Neuronal stem cell (in vitro differentiated cells): ENCODE measurements around the gene WDR20.

Experiments used
- DNase-seq: peaks from one replicate; pipeline ENCODE4 v3.0.0-alpha.2; 2013; ENCODE audit warnings: low spot score
- H2AFZ ChIP-seq: one replicate; pipeline ENCODE4 v1.6.1; 2013; ENCODE audit warnings: mild to moderate bottlenecking, low read length, inconsistent platforms
- H2AK5ac ChIP-seq: 2 replicates; pipeline ENCODE4 v1.6.1; 2013; ENCODE audit warnings: low read depth, mild to moderate bottlenecking, inconsistent platforms, low read length, moderate library complexity, mixed read lengths
- H2BK120ac ChIP-seq: 2 replicates; pipeline ENCODE4 v1.6.1; 2013; ENCODE audit warnings: low read depth, mild to moderate bottlenecking, inconsistent platforms, low read length, moderate library complexity, mixed read lengths
- H2BK12ac ChIP-seq: one replicate; pipeline ENCODE4 v1.6.1; 2013; ENCODE audit warnings: low read length, inconsistent platforms
- H2BK15ac ChIP-seq: 2 replicates; pipeline ENCODE4 v1.6.1; 2013; ENCODE audit warnings: mild to moderate bottlenecking, low read length, inconsistent platforms, mixed read lengths
- H2BK5ac ChIP-seq: one replicate; pipeline ENCODE4 v1.6.1; 2013; ENCODE audit warnings: inconsistent platforms, mild to moderate bottlenecking, low read length, moderate library complexity
- H3K14ac ChIP-seq: one replicate; pipeline ENCODE4 v1.6.1; 2013; ENCODE audit warnings: low read length, inconsistent platforms
- H3K18ac ChIP-seq: 2 replicates; pipeline ENCODE4 v1.6.1; 2013; ENCODE audit warnings: low read length, inconsistent platforms
- H3K23ac ChIP-seq: 2 replicates; pipeline ENCODE4 v1.6.1; 2013; ENCODE audit warnings: low read depth, mild to moderate bottlenecking, mixed read lengths, low read length, inconsistent platforms; ENCODE audit not compliant: poor library complexity
- H3K27ac ChIP-seq: replicated peaks from 3 replicates; pipeline ENCODE4 v1.5.1; 2013; ENCODE audit warnings: low read length, inconsistent platforms
- H3K27me3 ChIP-seq, 3 experiments: 2 replicates each; pipeline ENCODE4 v1.6.1; 2013; ENCODE audit warnings: low read length in 3 of 3, mild to moderate bottlenecking in 2 of 3, inconsistent platforms in 1 of 3, low read depth in 1 of 3, mixed read lengths in 1 of 3, moderate library complexity in 1 of 3; ENCODE audit not compliant: control insufficient read depth in 3 of 3, insufficient read depth in 3 of 3
- H3K36me3 ChIP-seq, 2 donors: replicated peaks in 1 of 2; 2 replicates each; pipeline ENCODE4 v1.6.1; 2013; ENCODE audit warnings: low read length in 2 of 2; ENCODE audit not compliant: control insufficient read depth in 2 of 2, insufficient read depth in 2 of 2
- H3K4ac ChIP-seq: 2 replicates; pipeline ENCODE4 v1.6.1; 2013; ENCODE audit warnings: inconsistent platforms, mild to moderate bottlenecking, low read length, moderate library complexity
- H3K4me1 ChIP-seq, 2 donors: 1 replicate in 1 of 2; 2 replicates in 1 of 2; pipeline ENCODE4 v1.6.1; 2013; ENCODE audit warnings: low read length in 2 of 2, low read depth in 1 of 2; ENCODE audit not compliant: control insufficient read depth in 2 of 2, insufficient read depth in 1 of 2
- H3K4me2 ChIP-seq: one replicate; pipeline ENCODE4 v1.6.1; 2013; ENCODE audit warnings: mild to moderate bottlenecking, low read length, inconsistent platforms; ENCODE audit not compliant: insufficient read depth, poor library complexity, severe bottlenecking
- H3K4me3 ChIP-seq, 2 donors: 2 replicates each; pipeline ENCODE4 v1.5.1; 2013; ENCODE audit warnings: low read length in 2 of 2, mild to moderate bottlenecking in 2 of 2, inconsistent platforms in 1 of 2, moderate library complexity in 1 of 2
- H3K79me1 ChIP-seq: one replicate; pipeline ENCODE4 v1.6.1; 2013; ENCODE audit warnings: low read depth, mild to moderate bottlenecking, inconsistent platforms, low read length, moderate library complexity
- H3K9ac ChIP-seq: one replicate; pipeline ENCODE4 v1.6.1; 2013; ENCODE audit warnings: mild to moderate bottlenecking, low read depth, low read length, inconsistent platforms; ENCODE audit not compliant: poor library complexity
- H3K9me3 ChIP-seq, 2 donors: replicated peaks in 1 of 2; 2 replicates each; pipeline versions ENCODE3 to v1.6.1; 2013; ENCODE audit warnings: low read length in 2 of 2, mild to moderate bottlenecking in 2 of 2, inconsistent platforms in 1 of 2, low read depth in 1 of 2, mixed read lengths in 1 of 2, moderate library complexity in 1 of 2; ENCODE audit not compliant: control insufficient read depth in 2 of 2, insufficient read depth in 1 of 2
- H4K8ac ChIP-seq: one replicate; pipeline ENCODE4 v1.6.1; 2013; ENCODE audit warnings: low read depth, mild to moderate bottlenecking, inconsistent platforms, low read length, moderate library complexity
- H4K91ac ChIP-seq: one replicate; pipeline ENCODE4 v1.6.1; 2013; ENCODE audit warnings: low read length, low read depth, mild to moderate bottlenecking, inconsistent platforms; ENCODE audit not compliant: poor library complexity
- WGBS, 2 donors: extraction: QIAGEN DNeasy Blood & Tissue Kit; methylation state at CpG; one replicate each; pipeline ENCODE4 v1.1.7; 2013; ENCODE audit warnings: missing lambda C conversion rate in 2 of 2, mixed read lengths in 1 of 2; ENCODE audit not compliant: insufficient read length in 2 of 2, insufficient replicate concordance in 1 of 2; ENCODE audit errors: extremely low coverage in 2 of 2; 5-methylcytosine and 5-hydroxymethylcytosine counted together

Gene WDR20

DNA sequence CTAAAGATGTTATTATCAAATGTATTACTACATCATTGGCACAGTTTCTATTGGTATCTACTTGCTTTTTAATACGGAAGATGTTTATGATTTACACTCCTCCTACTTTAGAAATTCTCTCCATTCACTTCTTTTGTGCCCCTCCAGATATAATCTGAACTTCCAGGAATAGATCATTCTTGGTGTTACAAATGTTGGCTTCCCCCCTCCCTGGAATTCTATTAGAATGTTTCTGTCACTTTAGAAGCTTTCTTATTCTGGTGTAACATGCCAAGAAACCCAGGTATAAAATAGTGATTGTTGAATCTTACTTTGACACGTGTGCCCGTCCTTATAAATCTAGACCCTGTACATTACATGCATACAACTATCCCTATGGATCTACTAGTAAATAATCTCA, 1.2 kb upstream of the WDR20 start:
- H3K18ac ChIP-seq, result no peak overlapping the region
- H4K91ac ChIP-seq, result no peak overlapping the region
- no CpG with 5 or more reads among the region's 3 CpGs for WGBS, 2 donors
- H3K14ac ChIP-seq, result no peak overlapping the region
- H2AFZ ChIP-seq, result peak overlapping the region; percentile 100
- H2AK5ac ChIP-seq, result no peak overlapping the region
- H3K9me3 ChIP-seq, result no peaks in the 10 kb centered on the region
- H3K23ac ChIP-seq, result no peak overlapping the region
- peaks cover 4% of the 10 kb centered on the region for H3K79me1 ChIP-seq
- H3K9ac ChIP-seq, result no peak overlapping the region
- no peak for DNase-seq
- no peaks in the 10 kb centered on the region for H3K27me3 ChIP-seq
- no peak overlapping the region for H3K4ac ChIP-seq
- peaks cover 4 to 7% of the 10 kb centered on the region in 2 donors for H3K4me1 ChIP-seq
- H2BK12ac ChIP-seq, result no peak overlapping the region
- H3K4me3 ChIP-seq, result peak overlapping the region in 1 of 2 donors; percentile 91
- H3K36me3 ChIP-seq, result peaks cover 0 to 8% of the 10 kb centered on the region in 2 donors
- H4K8ac ChIP-seq, result no peak overlapping the region
- no peak overlapping the region for H2BK5ac ChIP-seq
- H2BK120ac ChIP-seq, result no peak overlapping the region
- no peak overlapping the region for H3K27ac ChIP-seq
- H2BK15ac ChIP-seq, result no peak overlapping the region
- no peak overlapping the region for H3K4me2 ChIP-seq

DNA sequence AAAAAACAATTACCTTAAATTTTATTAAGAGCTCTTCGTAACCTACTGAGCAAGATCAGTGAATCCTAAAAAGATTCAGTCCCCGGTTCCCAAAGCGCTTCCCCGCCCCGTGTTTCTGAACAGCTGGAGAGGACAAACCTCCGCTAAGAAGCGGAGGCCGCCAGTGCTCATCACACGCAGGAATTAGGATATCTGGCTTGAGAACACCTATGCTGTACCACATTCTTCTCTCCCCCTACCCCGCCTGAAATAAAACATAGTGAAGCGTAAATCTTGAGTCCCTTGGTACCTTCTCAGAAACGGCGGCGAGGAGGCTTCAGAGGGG, 774 bp upstream of the WDR20 start:
- H3K27ac ChIP-seq, result no peak overlapping the region

DNA sequence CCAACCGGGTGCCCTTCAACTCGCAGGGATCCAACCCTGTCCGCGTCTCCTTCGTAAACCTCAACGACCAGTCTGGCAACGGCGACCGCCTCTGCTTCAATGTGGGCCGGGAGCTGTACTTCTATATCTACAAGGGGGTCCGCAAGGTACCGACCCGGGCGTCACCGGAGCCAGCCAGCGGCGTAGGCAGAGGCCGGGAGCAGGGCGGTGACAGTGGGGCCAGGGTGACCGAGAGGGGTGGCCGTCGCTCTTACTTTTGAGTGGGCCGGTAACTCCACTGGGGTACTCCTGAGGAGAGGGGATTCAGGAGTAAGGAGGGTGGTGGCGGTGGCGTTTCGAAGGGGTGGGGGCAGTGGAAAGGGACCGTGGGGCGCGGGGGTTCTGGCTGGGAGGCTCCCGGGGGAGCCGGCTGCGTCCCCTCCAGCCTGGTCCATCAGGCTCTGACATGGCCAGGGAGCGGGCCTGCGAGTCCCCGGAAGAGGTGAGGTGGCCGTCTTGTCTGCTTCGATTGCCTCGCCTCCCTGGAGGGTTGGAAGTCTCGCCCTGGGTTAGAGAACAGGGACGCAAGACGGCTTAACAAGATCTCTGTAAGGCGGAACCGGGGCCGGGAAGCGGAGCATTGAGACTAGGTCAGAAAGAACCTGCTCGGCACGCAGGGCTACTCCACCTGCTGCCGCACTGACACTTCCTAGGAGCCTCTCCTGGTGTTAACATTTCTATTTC, 491 bp downstream of the WDR20 start:
- Histone ChIP-seq H3K14ac (no peak overlapping the region), H2BK15ac (peak overlapping the region; percentile 25), H2BK5ac (peak overlapping the region; percentile 72), H3K4ac (no peak overlapping the region), H2AFZ (peak overlapping the region; percentile 100), H4K8ac (no peak overlapping the region), H3K4me1 (peaks cover 4 to 7% of the 10 kb centered on the region in 2 donors), H3K9me3 (no peaks in the 10 kb centered on the region), H3K23ac (peak overlapping the region; percentile 76), H3K9ac (peak overlapping the region; percentile 92), H2BK12ac (no peak overlapping the region), H2AK5ac (peak overlapping the region; percentile 78), H2BK120ac (no peak overlapping the region), H3K4me3 (peak overlapping the region; percentile 91 to 97), H3K27me3 (no peaks in the 10 kb centered on the region), H4K91ac (no peak overlapping the region), H3K4me2 (peak overlapping the region; percentile 85), H3K18ac (peak overlapping the region; percentile 86), H3K79me1 (peaks cover 4% of the 10 kb centered on the region), H3K36me3 (peaks cover 0 to 11% of the 10 kb centered on the region in 2 donors), H3K27ac (peak overlapping the region; percentile 62)
- no CpG with 5 or more reads among the region's 48 CpGs for WGBS, 2 donors
- DNase-seq, result peak; percentile 14

More for the DNA sequence above, 774 bp upstream of the WDR20 start:
- no peak overlapping the region for H3K9ac ChIP-seq
- DNase-seq, result no peak
- no peak overlapping the region for H2BK5ac ChIP-seq
- peaks cover 4 to 7% of the 10 kb centered on the region in 2 donors for H3K4me1 ChIP-seq
- no peak overlapping the region for H2BK12ac ChIP-seq
- no peak overlapping the region for H3K18ac ChIP-seq
- H4K8ac ChIP-seq, result no peak overlapping the region
- peak overlapping the region; percentile 91 to 95 for H3K4me3 ChIP-seq
- H4K91ac ChIP-seq, result no peak overlapping the region
- no peaks in the 10 kb centered on the region for H3K9me3 ChIP-seq
- no peak overlapping the region for H2AK5ac ChIP-seq
- no peaks in the 10 kb centered on the region for H3K27me3 ChIP-seq
- peaks cover 4% of the 10 kb centered on the region for H3K79me1 ChIP-seq
- H3K36me3 ChIP-seq, result peaks cover 0 to 10% of the 10 kb centered on the region in 2 donors
- H2AFZ ChIP-seq, result peak overlapping the region; percentile 100
- no peak overlapping the region for H3K4ac ChIP-seq
- no peak overlapping the region for H2BK120ac ChIP-seq
- H3K23ac ChIP-seq, result no peak overlapping the region
- H3K14ac ChIP-seq, result no peak overlapping the region
- peak overlapping the region; percentile 89 for H3K4me2 ChIP-seq
- WGBS, 2 donors, result no CpG with 5 or more reads among the region's 14 CpGs
- no peak overlapping the region for H2BK15ac ChIP-seq

DNA sequence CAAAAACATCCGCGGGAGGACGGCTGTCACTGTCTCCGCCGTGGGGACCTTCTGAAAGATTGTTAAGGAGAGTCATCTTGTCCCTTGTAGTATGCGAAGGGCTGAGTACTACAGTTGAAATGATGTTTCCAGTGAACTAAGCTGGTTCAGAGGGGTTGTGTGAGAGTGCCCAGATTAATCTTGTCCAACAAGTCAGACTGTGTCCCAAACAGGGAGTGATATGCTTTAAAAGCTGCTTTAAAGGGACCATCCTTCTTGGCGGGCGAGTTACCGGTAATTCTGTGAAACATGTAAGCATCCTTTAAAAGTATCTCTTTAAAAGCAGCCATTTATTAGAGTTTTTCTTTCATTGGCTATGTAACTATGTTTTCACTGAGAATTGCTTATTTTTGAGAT, 1.1 kb downstream of the WDR20 start:
- Histone ChIP-seq H3K36me3 (peaks cover 0 to 14% of the 10 kb centered on the region in 2 donors), H3K4me3 (peak overlapping the region; percentile 91 to 97), H4K91ac (no peak overlapping the region), H3K79me1 (peaks cover 8% of the 10 kb centered on the region), H3K18ac (no peak overlapping the region), H3K4me1 (peaks cover 4 to 7% of the 10 kb centered on the region in 2 donors), H2AK5ac (no peak overlapping the region), H3K4me2 (peak overlapping the region; percentile 85), H3K23ac (no peak overlapping the region), H3K27me3 (no peaks in the 10 kb centered on the region), H2BK15ac (no peak overlapping the region), H2AFZ (peak overlapping the region; percentile 100), H2BK12ac (no peak overlapping the region), H3K14ac (no peak overlapping the region), H3K27ac (no peak overlapping the region), H3K9me3 (no peaks in the 10 kb centered on the region), H3K9ac (peak overlapping the region; percentile 92), H3K4ac (no peak overlapping the region), H2BK120ac (no peak overlapping the region), H2BK5ac (no peak overlapping the region), H4K8ac (no peak overlapping the region)
- DNase-seq, result no peak
- no CpG with 5 or more reads among the region's 9 CpGs for WGBS, 2 donors
